Measurements from ENCODE around the gene LHX3.

- TF ChIP-seq EP300 (conservative IDR thresholded peaks at IDR 0.05; ENCODE audit: poor library complexity, severe bottlenecking), result no peak
- TF ChIP-seq CTCF (IDR thresholded peaks at IDR 0.05; ENCODE audit: poor library complexity, severe bottlenecking), result no peak
- TF ChIP-seq EZH2 (IDR thresholded peaks at IDR 0.05; ENCODE audit: borderline replicate concordance, insufficient read depth, low read length, poor library complexity, severe bottlenecking), result no peak
- TF ChIP-seq REST (IDR thresholded peaks at IDR 0.05; ENCODE audit: borderline replicate concordance), result no peak
- TF ChIP-seq POLR2AphosphoS5 (IDR thresholded peaks at IDR 0.05), result no peak
- TF ChIP-seq SMC3 (conservative IDR thresholded peaks at IDR 0.05; ENCODE audit: poor library complexity), result no peak
These were observed 722 bp upstream of the LHX3 start for GRCh38 chr9:136205707-136205992.
